ENCODE data around the gene HSBP1. TPM values are rescaled to one million over a fixed set of nuclear protein-coding genes. Genes with fewer than 3 reads are reported as not detected.

Gene HSBP1
- 133 to 219 TPM (median 188 TPM) in 5 replicates for total RNA-seq (2022; extraction: Qiagen RNA extraction; ENCODE audit: low read depth)

GRCh38 chr16:83807710-83808572 lies at the start of gene HSBP1:
HSBP1 (plus strand) TSS chr16:83807978; CDS start chr16:83808077, 99 bp downstream.

Other genes starting within 250 kb of the HSBP1 start
- 1.1 to 2.3 TPM (median 2.1 TPM) in 5 replicates for gene MLYCD, start 91.1 kb downstream of the HSBP1 start, total RNA-seq (2022; extraction: Qiagen RNA extraction; ENCODE audit: low read depth)
- 30.1 to 64.8 TPM (median 39.7 TPM) in 5 replicates for gene OSGIN1, start 145.3 kb downstream of the HSBP1 start, total RNA-seq (2022; extraction: Qiagen RNA extraction; ENCODE audit: low read depth)
- gene NECAB2, start 160.3 kb downstream of the HSBP1 start, total RNA-seq (2022; extraction: Qiagen RNA extraction; ENCODE audit: low read depth) = 1.6 to 3.7 TPM (median 2.8 TPM) in 5 replicates
- gene SLC38A8, start 234.8 kb downstream of the HSBP1 start, total RNA-seq (2022; extraction: Qiagen RNA extraction; ENCODE audit: low read depth) = not detected in 5 replicates